Measurements from ENCODE around the gene PACSIN2. TPM values are rescaled to one million over a fixed set of nuclear protein-coding genes. Genes with fewer than 3 reads are reported as not detected.

The PACSIN2 gene
- polyA plus RNA-seq, 2 of the 4 experiments (the other 2 are of a cell fraction), result 60.3 to 94.0 TPM

DNA sequence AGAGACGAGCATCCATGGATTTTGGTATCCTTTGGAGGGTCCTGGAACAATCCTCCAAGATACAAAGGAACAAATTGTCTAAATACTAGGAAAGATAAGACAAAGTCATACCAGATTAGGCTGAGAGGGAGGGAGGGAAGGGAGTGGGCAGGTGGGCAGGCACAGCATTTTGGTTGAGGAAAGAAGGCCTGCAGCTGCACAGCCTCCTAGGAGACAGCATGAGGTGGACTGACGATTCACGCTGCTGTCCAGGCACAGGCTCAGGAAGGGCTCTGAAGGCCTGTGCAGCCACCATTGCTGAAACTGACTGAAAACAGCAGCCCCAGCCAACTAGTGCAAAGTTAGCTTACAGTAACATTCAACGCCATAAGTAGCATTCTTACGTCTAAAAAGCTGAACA is 64.7 kb downstream of the PACSIN2 start:
- ChIA-PET POLR2A (interaction anchor here (1.0 kb wide), 1 partner anchor 41 kb away, joined by 5 read pairs; no protein-coding TSS in a partner anchor), CTCF (no interaction called here)
- no peak for FAIRE-seq

DNA sequence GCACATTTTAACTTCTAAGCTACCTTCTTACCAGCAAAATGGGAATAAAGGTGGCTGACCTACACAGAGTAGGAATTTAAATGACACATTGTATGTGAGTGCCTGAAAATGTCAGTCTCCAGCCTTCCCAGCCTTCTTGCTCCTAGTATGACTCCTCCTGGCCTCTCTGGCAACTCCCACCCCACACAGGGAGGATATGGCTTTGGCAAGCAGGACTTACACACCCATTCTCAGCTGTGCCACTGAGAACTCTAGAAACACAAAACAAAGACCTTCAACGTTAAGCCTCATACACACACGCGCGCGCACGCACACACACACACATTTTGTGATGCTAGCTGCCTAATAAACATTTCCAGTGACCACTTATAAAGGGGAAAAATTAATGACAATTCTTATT is 65.8 kb downstream of the PACSIN2 start:
- WGBS (ENCODE audit: missing lambda C conversion rate), result 79% methylated on average over 6 of the region's 6 CpGs
- peak in 1 of 2 experiments; percentile 29 for DNase-seq (ENCODE audit: low read depth in 1 of 2, low spot score in 1 of 2)
- ATAC-seq, result peak in 1 of 2 experiments; percentile 54; a peak in 3 of 6 replicates
- FAIRE-seq, result no peak
- TF ChIP-seq CBX8 (IDR thresholded peaks at IDR 0.05) (no peak), SMC3 (IDR thresholded peaks at IDR 0.05) (no peak), NR3C1 (IDR thresholded peaks at IDR 0.05) (no peak), CHD2 (IDR thresholded peaks at IDR 0.05; ENCODE audit: low read length, partially characterized antibody) (no peak), GATA3 (IDR thresholded peaks at IDR 0.05; ENCODE audit: borderline replicate concordance) (no peak), KDM1A (IDR thresholded peaks at IDR 0.05; ENCODE audit: low read depth) (no peak), RCOR1 (IDR thresholded peaks at IDR 0.05; ENCODE audit: low read depth, low read length) (no peak), JUN (IDR thresholded peaks at IDR 0.05) (no peak), RAD21 (conservative IDR thresholded peaks at IDR 0.05 in 1 of 2, IDR thresholded peaks at IDR 0.05 in 1 of 2) (no peak), FOSL2 (IDR thresholded peaks at IDR 0.05) (no peak), FOSL2 (CRISPR knock-in tag; IDR thresholded peaks at IDR 0.05) (no peak), PHF8 (IDR thresholded peaks at IDR 0.05; ENCODE audit: borderline replicate concordance, low read depth) (no peak)
- Histone ChIP-seq H3K4me3 (no peak overlapping the region), H3K27ac (peak overlapping the region in 1 of 2 experiments; percentile 12; a peak in 2 of 6 replicates), H3K9me3 (no peaks in the 10 kb centered on the region), H3K4me2 (peak overlapping the region; percentile 11; the same call in 1 of the 3 replicates), H3K4me1 (peaks cover 82% of the 10 kb centered on the region)
- CTCF ChIA-PET, result interaction anchor here (0.7 kb wide), 1 partner anchor 81 kb away, joined by 3 read pairs; no protein-coding TSS in a partner anchor
- POLR2A ChIA-PET, result interaction anchor here (1.0 kb wide), 1 partner anchor 42 kb away, joined by 5 read pairs; no protein-coding TSS in a partner anchor

More for the DNA sequence above, 64.7 kb downstream of the PACSIN2 start:
- Histone ChIP-seq H3K27ac (no peak overlapping the region), H3K9me3 (no peaks in the 10 kb centered on the region), H3K4me1 (peaks cover 81% of the 10 kb centered on the region), H3K4me2 (no peak overlapping the region), H3K4me3 (no peak overlapping the region)
- ATAC-seq (no peak), DNase-seq (ENCODE audit: low read depth in 1 of 2, low spot score in 1 of 2) (no peak)
- WGBS (ENCODE audit: missing lambda C conversion rate), result 87% methylated on average over 5 of the region's 5 CpGs
- TF ChIP-seq, protein P1, sequence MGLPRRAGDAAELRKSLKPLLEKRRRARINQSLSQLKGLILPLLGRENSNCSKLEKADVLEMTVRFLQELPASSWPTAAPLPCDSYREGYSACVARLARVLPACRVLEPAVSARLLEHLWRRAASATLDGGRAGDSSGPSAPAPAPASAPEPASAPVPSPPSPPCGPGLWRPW (IDR thresholded peaks at IDR 0.05), result no peak
- TF ChIP-seq NR3C1 (IDR thresholded peaks at IDR 0.05) (no peak), RCOR1 (IDR thresholded peaks at IDR 0.05; ENCODE audit: low read depth, low read length) (no peak), RNF2 (IDR thresholded peaks at IDR 0.05; ENCODE audit: borderline replicate concordance, low read depth) (no peak), EHMT2 (IDR thresholded peaks at IDR 0.05; ENCODE audit: low read depth) (no peak), BHLHE40 (IDR thresholded peaks at IDR 0.05; ENCODE audit: low read depth, low read length) (no peak), EHF (CRISPR knock-in tag; IDR thresholded peaks at IDR 0.05) (no peak), JUN (IDR thresholded peaks at IDR 0.05) (no peak), CEBPB (IDR thresholded peaks at IDR 0.05) (no peak), PHF8 (IDR thresholded peaks at IDR 0.05; ENCODE audit: borderline replicate concordance, low read depth) (no peak), HOXA7 (CRISPR knock-in tag; IDR thresholded peaks at IDR 0.05) (no peak), ZFP36 (IDR thresholded peaks at IDR 0.05; ENCODE audit: borderline replicate concordance, partially characterized antibody) (no peak), HEYL (CRISPR knock-in tag; IDR thresholded peaks at IDR 0.05) (no peak), ZSCAN20 (CRISPR knock-in tag; IDR thresholded peaks at IDR 0.05) (no peak), NFE2L2 (conservative IDR thresholded peaks at IDR 0.05; ENCODE audit: low read length) (no peak), GATA3 (IDR thresholded peaks at IDR 0.05; ENCODE audit: borderline replicate concordance) (no peak)
- TF ChIP-seq, protein P2, sequence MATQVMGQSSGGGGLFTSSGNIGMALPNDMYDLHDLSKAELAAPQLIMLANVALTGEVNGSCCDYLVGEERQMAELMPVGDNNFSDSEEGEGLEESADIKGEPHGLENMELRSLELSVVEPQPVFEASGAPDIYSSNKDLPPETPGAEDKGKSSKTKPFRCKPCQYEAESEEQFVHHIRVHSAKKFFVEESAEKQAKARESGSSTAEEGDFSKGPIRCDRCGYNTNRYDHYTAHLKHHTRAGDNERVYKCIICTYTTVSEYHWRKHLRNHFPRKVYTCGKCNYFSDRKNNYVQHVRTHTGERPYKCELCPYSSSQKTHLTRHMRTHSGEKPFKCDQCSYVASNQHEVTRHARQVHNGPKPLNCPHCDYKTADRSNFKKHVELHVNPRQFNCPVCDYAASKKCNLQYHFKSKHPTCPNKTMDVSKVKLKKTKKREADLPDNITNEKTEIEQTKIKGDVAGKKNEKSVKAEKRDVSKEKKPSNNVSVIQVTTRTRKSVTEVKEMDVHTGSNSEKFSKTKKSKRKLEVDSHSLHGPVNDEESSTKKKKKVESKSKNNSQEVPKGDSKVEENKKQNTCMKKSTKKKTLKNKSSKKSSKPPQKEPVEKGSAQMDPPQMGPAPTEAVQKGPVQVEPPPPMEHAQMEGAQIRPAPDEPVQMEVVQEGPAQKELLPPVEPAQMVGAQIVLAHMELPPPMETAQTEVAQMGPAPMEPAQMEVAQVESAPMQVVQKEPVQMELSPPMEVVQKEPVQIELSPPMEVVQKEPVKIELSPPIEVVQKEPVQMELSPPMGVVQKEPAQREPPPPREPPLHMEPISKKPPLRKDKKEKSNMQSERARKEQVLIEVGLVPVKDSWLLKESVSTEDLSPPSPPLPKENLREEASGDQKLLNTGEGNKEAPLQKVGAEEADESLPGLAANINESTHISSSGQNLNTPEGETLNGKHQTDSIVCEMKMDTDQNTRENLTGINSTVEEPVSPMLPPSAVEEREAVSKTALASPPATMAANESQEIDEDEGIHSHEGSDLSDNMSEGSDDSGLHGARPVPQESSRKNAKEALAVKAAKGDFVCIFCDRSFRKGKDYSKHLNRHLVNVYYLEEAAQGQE (IDR thresholded peaks at IDR 0.05), result no peak
- TF ChIP-seq, protein P3, sequence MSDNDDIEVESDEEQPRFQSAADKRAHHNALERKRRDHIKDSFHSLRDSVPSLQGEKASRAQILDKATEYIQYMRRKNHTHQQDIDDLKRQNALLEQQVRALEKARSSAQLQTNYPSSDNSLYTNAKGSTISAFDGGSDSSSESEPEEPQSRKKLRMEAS (IDR thresholded peaks at IDR 0.05), result no peak
- TF ChIP-seq, protein P4, sequence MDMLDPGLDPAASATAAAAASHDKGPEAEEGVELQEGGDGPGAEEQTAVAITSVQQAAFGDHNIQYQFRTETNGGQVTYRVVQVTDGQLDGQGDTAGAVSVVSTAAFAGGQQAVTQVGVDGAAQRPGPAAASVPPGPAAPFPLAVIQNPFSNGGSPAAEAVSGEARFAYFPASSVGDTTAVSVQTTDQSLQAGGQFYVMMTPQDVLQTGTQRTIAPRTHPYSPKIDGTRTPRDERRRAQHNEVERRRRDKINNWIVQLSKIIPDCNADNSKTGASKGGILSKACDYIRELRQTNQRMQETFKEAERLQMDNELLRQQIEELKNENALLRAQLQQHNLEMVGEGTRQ (IDR thresholded peaks at IDR 0.05), result no peak
- TF ChIP-seq, protein P5, sequence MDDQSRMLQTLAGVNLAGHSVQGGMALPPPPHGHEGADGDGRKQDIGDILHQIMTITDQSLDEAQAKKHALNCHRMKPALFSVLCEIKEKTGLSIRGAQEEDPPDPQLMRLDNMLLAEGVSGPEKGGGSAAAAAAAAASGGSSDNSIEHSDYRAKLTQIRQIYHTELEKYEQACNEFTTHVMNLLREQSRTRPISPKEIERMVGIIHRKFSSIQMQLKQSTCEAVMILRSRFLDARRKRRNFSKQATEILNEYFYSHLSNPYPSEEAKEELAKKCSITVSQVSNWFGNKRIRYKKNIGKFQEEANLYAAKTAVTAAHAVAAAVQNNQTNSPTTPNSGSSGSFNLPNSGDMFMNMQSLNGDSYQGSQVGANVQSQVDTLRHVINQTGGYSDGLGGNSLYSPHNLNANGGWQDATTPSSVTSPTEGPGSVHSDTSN (IDR thresholded peaks at IDR 0.05), result no peak

Data from A549 (cell line).